Aorta (tissue), 4 donors: ENCODE measurements around the gene SLC25A28. TPM values are rescaled to one million over a fixed set of nuclear protein-coding genes. Genes with fewer than 3 reads are reported as not detected.

Source experiments
- polyA plus RNA-seq, 2 donors: library from polyadenylated mRNA; stranded (reverse); fragments of 200-250 nt; gene quantifications; one replicate each; pipeline ENCODE4 v1.2.3, GENCODE V29; 2013
- total RNA-seq, 2 donors: library from RNA; stranded (reverse); fragmentation: NEBNext Ultra II Directional; extraction: Animal tissue kit (Norgen Biotek cat#: 25700); gene quantifications; one replicate each; pipeline ENCODE4 v1.2.1, GENCODE V29; 2021
- donor health status: healthy with polysubstance abuse.
- donor health status: Bipolar disorder and iron deficiency.
- donor health status: DM: no; HTN: no; CAD: no.
- donor health status: DM: yes; HTN: yes; CAD: no.

SLC25A28 gene
- total and polyA plus RNA-seq, 4 donors, result 40.4 to 157 (median 45.5) TPM

Other genes starting within 250 kb of the SLC25A28 start
- gene GOT1, start 189.8 kb downstream of the SLC25A28 start, total RNA-seq, result 10 to 100 TPM in 1 of 2 donors, 1 to 10 TPM in 1; 9.4 to 13.7 TPM
- gene GOT1, start 189.8 kb downstream of the SLC25A28 start, polyA plus RNA-seq, result 10 to 100 TPM in 1 of 2 donors, 1 to 10 TPM in 1; 9.2 to 17.4 TPM
- gene NKX2-3, start 87.5 kb downstream of the SLC25A28 start, total RNA-seq, result under 1 TPM in 1 of 2 donors, not detected in 1; 0.60 TPM
- gene NKX2-3, start 87.5 kb downstream of the SLC25A28 start, polyA plus RNA-seq, result under 1 TPM; 0.05 to 0.50 TPM
- 1 to 10 TPM; 8.2 to 8.6 TPM for gene ENTPD7, start 39.1 kb upstream of the SLC25A28 start, total RNA-seq
- 1 to 10 TPM in 1 of 2 donors, under 1 TPM in 1; 0.95 to 2.0 TPM for gene ENTPD7, start 39.1 kb upstream of the SLC25A28 start, polyA plus RNA-seq
- 10 to 100 TPM; 16.3 to 27.2 TPM for gene COX15, start 111.7 kb upstream of the SLC25A28 start, total RNA-seq
- 10 to 100 TPM; 10.0 to 15.9 TPM for gene COX15, start 111.7 kb upstream of the SLC25A28 start, polyA plus RNA-seq
- 10 to 100 TPM; 16.5 to 22.4 TPM for gene CUTC, start 111.8 kb upstream of the SLC25A28 start, total RNA-seq
- gene CUTC, start 111.8 kb upstream of the SLC25A28 start, polyA plus RNA-seq, result 10 to 100 TPM; 19.4 to 20.2 TPM
- 1 to 10 TPM; 2.8 to 4.5 TPM for gene ABCC2, start 162.2 kb upstream of the SLC25A28 start, total RNA-seq
- gene ABCC2, start 162.2 kb upstream of the SLC25A28 start, polyA plus RNA-seq, result 1 to 10 TPM in 1 of 2 donors, under 1 TPM in 1; 0.33 to 2.5 TPM